ENCODE measurements around the gene PFN3.
"Not testable (repeated sequence)": the region's sequence is repeated elsewhere in the genome, so short reads cannot be mapped to it uniquely, and the experiment has no call there.

PFN3 gene

DNA sequence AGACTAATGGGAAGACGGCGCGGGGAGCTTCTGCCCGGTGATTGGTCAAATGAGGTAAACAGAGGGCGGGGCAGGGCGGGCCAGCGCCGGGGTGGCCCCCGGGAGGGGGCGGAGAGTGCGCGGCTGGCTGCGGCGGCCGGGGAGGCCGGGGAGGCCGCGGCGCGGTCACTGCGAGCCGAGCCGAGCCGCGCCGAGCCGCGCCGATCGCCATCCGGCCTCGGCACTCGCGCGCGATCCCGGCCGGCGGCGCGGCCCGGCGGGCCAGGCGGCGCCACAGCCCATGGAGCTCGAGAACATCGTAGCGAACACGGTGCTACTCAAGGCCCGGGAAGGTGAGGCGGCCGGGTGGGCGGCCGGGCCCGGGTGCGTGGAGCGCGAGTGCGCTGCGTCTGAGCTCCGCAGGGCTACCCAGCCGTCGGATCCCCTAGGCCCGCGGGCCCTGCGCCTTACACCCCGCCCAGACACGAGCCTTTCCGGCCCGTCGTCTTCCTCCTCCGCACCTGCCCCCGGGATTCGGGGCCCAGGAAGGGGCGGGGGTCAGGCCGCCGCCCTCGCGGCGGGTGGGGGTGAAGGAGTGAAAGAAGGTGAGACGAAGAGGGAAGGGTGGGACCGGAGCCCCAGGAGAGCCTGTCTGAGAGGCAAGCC lies 26.2 kb upstream of the PFN3 start, which contains the start of gene GRK6:
Gene GRK6, plus strand, starts transcription at position 111 of the 645 bp plus-strand sequence. Its CDS starts 170 bp downstream, at position 281.
- peak within 1 kb of the TSS; percentile 89 for H3K27ac ChIP-seq
- DNase-seq (ENCODE audit: low read depth, low spot score), result no peak

DNA sequence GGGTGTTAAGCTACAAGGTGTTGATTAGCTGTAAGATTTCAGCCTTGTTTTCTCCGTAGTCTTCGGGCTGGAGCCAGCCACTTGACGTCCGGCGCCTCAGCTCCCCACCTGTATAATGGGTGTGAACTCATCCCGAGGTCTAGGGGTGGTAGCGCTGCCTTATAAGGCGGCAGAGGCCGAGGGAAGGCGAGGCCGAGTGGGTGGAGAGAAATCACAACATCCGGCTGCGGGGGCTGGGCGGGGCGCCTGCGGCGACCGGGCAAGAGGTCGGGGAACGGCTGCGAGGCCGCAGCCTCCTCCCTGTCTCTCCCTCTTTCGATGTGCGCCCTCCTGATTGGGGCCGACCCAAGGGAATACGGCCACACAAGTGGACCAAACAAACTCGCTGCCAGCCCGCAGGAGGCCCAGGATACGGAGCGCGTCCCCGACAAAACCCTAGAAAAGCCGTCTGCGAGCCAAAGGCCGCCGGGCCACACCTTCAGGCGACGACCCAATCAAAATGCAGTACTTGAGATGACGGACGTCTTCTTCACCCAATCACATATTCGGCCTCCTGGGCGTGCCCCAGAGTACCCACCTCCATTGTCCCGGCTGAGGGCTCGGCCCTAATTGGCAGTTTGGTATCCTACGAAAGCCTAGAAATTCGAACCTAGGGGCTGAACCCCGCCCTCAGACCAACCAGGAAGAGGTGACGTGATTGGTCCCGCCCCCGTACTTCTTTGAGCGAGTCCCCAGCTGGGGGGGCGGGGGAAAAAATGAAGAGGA lies 25.5 kb upstream of the PFN3 start:
- peak; percentile 99 for DNase-seq (ENCODE audit: low read depth, low spot score)
- peak overlapping the region; percentile 89 for H3K27ac ChIP-seq

DNA sequence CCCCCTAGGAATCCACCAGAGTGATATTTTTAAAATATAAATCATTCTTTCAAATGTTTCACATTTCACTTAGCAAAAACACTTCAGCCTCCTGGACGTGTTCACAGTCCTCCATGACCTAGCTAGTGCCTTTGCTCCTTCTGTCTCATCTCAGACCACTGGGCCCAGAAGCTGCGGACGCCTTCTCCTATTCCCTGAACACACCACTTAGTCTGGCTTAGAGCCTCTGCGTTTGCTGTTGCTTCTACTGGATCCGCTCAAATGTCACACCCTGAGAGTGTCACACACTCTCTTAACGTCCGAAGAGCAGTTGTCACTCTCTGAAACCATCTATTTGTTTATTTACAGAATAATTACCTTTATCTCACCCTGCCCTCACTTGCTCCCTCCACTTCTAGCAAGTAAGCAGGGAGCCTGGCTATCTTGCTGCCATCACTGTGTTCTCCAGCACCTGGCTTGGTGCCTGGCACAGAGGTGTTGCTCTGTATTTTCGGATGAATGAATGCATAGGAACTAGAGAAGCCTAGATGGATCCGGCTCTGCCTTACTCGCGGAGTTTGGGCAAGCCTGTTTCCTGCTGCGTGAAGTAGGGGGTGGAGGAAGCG lies 24.8 kb upstream of the PFN3 start:
- DNase-seq (ENCODE audit: low read depth, low spot score), result no peak

DNA sequence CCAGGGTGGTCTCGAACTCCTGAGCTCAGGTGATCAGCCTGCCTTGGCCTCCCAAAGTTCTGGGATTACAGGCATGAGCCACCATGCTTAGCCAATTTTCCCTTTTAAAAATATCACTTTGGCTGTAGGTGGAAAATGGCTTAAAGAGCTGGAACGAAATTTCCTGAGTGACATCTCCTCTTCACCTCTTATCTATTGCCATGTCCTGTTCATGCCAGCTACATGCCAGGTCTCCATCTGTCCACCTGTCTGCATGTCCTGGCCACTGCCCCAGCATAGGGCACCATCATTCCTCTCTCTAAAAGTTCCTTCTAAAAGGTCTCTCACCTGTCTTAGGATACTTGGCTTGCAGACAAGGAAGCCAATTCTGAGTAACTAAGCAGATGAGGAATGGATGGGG lies 23.2 kb upstream of the PFN3 start:
- no peak for DNase-seq (ENCODE audit: low read depth, low spot score)
- H3K27ac ChIP-seq, result no peak overlapping the region

More for the DNA sequence above, 24.8 kb upstream of the PFN3 start:
- peak overlapping the region; percentile 89 for H3K27ac ChIP-seq

DNA sequence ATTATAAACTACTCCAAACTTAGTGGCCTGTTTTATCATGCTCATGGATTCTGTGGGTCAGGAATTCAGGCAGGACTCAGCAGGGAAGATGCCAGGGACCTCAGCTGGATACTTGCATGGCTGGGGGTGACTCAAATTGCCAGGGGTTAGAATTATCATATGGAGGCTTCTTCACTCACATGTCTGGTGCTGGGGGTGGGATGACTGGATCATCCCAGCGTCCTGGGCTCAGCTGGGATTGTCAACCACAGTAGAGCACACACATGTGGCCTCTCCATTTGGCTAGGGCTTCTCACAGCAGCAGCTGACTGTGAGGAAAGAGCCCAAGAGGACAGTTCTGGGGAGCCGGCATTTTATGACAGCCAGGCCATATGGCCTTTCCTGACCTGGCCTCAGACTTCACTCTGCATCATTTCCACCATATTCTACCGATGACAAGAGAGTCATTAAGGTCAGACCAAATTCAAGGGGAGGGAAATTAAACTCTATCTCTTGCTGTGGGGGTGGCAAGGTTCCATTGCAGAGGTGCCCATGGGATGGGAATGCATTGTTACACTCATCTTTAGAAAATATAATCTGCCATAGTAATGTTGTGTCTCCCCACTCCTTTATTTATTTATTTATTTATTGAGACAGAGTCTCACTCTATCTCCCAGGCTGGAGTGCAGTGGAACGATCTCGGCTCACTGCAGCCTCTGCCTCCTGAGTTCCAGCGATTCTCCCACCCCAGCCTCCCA lies 20.8 kb upstream of the PFN3 start:
- no peak for DNase-seq (ENCODE audit: low read depth, low spot score)
- H3K27ac ChIP-seq, result no peak overlapping the region

DNA sequence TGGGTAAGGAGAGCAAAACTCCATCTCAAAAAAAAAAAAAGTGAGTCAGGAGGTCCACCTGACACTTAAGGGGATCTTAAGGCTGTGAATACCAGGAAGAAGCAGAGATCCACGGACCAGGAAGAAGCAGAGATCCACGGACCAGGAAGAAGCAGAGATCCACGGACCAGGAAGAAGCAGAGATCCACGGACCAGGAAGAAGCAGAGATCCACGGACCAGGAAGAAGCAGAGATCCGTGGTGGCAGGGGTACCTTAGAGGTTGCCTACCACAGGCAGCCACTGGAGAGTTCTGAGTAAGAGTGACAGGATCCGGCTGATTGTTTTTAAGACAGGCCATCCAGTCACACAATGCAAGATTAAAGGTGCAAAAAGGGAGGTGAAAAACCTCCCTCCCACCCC lies 20.0 kb upstream of the PFN3 start:
- DNase-seq (ENCODE audit: low read depth, low spot score); H3K27ac ChIP-seq: not testable (repeated sequence)

DNA sequence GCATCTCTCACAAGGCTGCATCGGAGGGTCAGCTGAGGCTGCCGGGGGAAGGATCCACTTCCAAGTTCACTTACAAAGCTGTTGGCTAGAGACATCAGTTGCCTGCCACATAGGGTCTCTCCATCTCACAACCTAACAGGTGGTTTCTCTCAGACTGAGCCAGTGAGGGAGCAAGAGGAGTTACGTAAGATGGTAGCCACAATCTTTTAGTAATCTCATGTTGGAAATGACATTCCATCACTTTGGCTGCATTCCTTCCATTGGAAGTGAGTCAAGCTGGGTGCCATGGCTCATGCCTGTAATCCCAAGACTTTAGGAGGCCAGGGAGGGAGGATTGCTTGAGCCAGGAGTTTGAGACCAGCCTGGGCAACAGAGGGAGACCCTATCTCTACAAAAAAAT lies 18.6 kb upstream of the PFN3 start:
- no peak for DNase-seq (ENCODE audit: low read depth, low spot score)

DNA sequence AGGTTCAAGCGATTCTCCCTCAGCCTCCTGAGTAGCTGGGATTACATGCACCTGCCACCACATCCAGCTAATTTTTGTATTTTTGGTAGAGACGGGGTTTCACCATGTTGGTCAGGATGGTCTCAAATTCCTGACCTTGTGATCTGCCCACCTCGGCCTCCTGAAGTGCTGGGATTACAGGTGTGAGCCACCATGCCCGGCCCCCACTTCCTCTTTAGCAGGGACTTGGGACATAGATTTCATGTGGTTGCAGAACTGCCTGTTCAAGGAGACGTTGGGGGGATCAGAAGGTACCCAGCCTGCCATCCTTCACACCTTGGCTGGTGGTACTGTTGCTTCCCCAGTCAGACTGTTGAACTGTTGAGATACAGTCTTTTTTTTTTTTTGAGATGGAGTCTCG lies 16.6 kb upstream of the PFN3 start:
- not testable (repeated sequence) for H3K27ac ChIP-seq; DNase-seq (ENCODE audit: low read depth, low spot score)

More for the DNA sequence above, 18.6 kb upstream of the PFN3 start:
- no peak overlapping the region for H3K27ac ChIP-seq

DNA sequence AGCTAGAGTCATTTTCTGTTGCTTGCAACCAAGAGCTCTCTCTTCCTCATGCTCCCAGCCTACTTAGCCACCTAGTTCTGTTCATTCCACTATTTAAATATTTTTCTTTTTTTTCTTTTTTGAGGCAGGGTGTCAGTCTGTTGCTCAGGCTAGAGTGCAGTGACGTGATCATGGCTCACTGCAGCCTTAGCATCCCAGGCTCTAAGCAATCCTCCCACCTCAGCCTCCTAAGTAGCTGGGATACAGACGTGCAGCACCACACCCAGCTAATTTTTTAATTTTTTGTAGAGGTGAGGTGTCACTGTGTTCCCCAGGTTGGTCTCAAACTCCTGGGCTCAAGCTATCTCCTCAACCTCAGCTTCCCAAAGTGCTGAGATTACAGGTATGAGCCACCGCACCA lies 14.0 kb upstream of the PFN3 start:
- DNase-seq (ENCODE audit: low read depth, low spot score), result no peak
- no peak overlapping the region for H3K27ac ChIP-seq

DNA sequence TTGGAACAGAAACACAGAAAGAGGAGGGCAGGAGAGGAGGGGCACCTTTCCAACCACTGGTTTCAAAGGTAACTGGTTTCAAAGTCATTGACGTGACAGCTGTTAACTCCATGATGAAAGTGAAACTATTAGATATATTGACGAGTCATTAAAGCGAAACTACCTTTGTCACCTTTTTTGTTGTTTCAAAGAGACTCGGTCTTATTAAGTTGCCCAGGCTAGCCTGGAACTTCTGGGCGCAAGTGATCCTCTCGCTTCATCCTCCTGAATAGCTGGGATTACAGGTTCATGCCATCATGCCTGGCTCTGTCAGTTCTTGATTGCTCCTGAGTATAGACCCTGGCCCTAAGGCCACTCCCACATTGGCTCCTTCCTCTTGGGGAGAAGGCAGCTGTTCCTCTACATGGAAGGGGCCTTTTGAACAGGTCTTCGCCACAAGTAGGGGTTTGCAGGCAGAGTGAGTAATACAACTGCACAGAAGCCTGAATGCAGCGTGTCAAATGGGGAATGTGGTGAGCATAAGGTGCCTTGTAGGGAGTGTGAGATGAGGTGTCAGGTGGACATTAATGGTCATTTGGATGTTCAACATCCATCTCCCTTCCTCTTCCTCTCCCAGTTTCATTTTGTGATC lies 12.3 kb upstream of the PFN3 start:
- DNase-seq (ENCODE audit: low read depth, low spot score), result no peak
- H3K27ac ChIP-seq, result no peak overlapping the region

DNA sequence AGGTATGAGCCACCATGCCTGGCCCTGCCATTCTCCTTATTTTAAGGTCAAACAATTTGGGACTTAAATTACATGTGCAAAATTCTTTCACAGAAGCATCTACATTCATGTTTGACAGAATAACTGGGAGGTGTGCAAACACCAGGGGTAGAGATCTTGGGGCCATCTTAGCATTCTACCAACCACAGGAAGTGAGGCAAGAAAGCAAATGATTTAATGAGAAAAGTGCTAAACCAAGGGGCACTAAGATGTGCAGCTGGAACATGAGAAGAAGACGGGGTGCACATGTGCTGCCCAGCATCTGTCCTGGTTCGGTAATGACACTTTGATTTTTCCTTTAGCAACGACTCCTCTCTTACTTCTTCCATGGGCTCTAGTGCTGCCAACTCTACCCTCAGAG lies 10.1 kb upstream of the PFN3 start:
- H3K27ac ChIP-seq, result no peak overlapping the region
- DNase-seq (ENCODE audit: low read depth, low spot score), result no peak

DNA sequence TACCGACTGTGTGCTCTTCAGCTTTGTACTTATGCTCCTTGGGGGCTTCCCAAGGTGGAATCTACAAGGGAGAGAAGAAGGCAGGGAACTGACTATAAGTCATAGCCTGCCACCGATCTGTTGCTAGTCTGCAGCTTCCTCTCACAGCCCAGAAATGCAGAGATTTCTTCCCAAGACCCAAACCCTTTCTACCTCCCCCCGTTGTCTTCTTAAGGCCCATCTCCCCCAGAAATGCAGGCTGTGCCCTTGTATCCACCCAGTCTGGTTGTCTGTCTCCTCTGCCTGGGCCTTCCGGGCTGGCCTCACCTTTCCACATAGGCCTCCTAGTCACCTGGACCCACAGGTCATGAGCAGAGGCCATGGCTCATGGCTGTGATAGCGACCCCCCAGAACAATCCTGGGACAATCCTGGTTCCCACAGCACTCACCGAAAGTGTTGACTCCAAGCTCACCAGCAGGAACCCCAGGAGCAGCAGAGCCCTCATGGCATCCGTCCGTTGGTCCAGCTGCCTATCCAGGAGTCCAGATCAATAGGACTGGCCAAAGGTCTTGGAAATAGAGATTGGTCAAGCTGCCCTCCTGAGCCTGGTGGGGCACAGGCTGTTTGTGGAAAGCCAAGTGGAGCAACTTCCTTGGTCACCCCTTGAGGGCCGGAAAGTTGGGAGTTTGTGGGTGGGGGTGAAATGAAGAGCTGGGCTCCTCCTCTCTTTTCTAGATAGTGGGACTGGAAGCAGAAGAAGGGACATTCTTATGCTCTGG lies 8.8 kb upstream of the PFN3 start, which contains the start of gene F12:
Gene F12, minus strand, starts transcription at position 522 of the 759 bp plus-strand sequence. Its CDS starts 37 bp downstream, at position 485.
- no peak within 1 kb of the TSS for H3K27ac ChIP-seq
- no peak for DNase-seq (ENCODE audit: low read depth, low spot score)

DNA sequence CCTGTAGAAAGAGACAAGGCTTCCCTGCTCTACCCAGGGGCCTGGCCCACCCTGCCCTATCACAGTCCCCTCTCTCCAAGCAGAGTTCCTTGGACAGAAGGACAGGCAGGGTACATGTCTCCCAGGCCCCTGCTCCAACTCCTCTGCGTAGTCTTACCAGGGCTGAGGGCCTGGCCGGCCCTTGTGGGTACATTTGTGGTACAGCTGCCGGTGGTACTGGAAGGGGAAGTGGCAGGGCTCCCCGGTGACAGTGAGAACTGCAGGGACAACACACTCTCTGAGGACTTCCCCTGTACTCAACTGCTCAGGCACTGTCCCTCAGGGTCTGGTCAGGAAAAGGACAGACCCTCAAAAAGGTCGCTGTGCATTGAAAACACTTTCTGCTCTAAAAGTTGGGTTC lies 5.3 kb upstream of the PFN3 start:
- no peak for DNase-seq (ENCODE audit: low read depth, low spot score)
- no peak overlapping the region for H3K27ac ChIP-seq

DNA sequence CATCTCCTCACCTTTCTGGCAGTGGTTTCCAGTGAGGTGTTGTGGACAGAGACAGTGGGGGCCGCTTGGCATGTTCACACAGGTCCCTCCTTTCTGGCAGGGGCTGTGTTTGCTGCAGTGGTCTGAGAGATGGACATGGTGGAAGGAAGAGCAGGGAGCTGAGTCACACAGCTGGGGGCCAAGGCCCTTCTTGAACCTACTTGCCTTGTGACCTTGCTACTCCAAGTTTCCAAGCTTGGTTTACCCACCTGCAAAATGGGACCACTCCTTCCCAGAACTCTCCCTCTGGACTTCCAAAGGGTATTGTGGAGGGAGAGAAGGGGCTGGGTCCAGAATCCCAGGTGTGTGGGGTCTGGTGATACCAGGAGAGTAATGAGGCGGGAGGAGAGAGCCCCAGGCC lies 4.9 kb upstream of the PFN3 start:
- DNase-seq (ENCODE audit: low read depth, low spot score), result no peak
- H3K27ac ChIP-seq, result no peak overlapping the region

DNA sequence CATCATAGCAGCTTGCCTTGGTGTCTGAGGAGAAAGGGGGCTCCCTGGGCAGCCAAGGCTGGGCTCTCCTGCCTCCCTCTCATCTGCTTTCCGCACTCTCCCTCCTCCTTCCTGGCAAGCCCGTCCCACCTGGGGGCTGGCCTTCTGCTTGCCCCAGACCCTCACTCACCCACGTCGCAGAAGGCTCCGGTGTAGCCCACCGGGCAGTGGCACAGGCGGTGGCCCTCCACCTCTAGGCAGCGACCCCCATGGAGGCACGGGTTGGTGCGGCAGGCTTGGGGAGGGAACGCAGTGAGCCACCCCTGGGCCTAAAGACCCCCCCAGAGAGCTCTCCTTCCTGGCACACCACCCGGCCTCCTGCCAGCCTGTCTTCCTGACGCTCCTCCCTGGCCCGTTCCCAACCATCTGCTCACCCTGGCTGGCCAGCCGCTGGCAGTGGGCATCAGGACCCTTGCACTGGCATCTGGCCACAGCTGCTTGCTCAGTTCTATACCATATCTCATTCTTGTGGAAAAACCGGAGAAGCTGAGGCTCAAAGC lies 4.2 kb upstream of the PFN3 start:
- DNase-seq (ENCODE audit: low read depth, low spot score), result no peak
- no peak overlapping the region for H3K27ac ChIP-seq

DNA sequence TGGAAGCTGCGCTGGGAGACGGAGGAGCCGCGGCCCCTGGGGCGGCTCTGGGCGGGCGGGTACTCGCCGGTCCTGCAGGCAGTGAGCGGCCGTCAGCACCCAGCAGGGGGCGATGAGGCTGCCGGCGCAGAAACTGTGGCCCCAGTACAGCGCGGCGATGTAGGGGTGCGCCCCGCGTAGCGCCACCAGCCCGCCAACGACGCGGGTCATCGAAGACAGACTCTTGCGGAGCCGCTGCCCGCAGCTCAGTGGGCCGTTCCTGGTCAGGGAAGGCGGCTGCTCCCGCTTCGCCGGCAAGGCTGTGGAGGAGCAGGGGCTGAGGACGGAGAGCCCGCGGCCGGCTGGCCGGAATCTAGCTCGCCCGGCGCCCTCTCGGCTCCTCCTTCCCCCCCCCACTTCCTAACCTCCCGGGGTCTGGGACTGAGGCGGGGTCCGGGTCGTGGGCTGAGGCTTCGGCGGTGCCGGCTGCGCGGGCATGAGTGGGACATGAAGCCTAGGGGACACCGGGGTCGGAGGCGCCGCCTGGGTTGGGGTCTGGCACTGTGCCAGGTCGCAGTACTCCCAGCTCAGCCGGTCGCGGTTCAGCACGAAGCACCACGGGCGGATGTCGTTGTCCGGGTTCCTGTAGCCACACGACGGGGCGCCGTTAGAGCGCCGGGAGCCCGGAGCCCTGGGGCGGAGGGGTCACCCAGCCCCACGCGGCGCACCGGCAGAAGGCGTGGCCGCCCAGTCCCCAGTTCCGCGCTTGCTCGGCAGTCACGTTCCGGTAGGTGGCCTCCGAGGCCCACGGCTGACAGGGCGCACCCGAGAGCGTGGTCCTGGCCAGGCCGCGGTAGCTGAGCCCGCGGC lies 3.6 kb upstream of the PFN3 start:
- no peak for DNase-seq (ENCODE audit: low read depth, low spot score)
- H3K27ac ChIP-seq, result peak overlapping the region; percentile 23

DNA sequence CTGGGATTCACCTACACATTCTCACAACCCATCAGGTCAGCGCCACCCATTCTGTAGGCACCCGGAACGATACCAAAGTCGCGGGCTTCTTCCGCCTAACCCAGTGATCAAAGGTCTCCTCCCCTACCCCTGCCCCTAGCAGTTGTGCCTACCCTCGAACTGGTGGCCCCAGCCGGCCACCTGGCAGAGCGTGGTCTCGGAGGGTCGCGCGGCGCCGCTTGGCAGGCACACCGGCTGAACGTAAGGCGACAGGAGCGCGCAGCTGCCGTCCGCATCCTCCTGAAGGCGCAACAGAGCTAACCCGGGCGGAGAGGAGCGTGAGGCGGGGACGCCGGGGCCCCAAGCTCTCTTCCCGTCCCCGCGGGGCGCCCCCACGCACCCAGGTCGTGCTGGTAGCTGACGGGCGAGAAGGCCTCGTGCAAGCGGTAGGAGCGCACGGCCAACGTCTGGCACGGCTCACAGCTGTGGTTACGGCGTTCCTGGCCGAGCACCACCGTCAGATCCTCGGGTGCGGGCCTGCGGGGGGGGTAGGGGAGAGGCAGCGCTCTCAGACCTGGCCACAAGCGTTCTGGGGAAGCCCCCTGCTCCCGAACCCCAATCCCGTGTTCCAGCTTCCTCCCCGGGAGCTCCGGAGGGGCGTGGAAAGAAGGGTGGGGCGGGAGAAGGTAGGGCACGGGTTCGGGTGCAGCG lies 2.8 kb upstream of the PFN3 start:
- peak overlapping the region; percentile 23 for H3K27ac ChIP-seq
- DNase-seq (ENCODE audit: low read depth, low spot score), result no peak

Measured in epithelial cell of prostate (primary cell).